ENCODE data around the gene CDH9.

- TF ChIP-seq POLR2A (IDR thresholded peaks at IDR 0.05): no peak
- TF ChIP-seq, protein P1, sequence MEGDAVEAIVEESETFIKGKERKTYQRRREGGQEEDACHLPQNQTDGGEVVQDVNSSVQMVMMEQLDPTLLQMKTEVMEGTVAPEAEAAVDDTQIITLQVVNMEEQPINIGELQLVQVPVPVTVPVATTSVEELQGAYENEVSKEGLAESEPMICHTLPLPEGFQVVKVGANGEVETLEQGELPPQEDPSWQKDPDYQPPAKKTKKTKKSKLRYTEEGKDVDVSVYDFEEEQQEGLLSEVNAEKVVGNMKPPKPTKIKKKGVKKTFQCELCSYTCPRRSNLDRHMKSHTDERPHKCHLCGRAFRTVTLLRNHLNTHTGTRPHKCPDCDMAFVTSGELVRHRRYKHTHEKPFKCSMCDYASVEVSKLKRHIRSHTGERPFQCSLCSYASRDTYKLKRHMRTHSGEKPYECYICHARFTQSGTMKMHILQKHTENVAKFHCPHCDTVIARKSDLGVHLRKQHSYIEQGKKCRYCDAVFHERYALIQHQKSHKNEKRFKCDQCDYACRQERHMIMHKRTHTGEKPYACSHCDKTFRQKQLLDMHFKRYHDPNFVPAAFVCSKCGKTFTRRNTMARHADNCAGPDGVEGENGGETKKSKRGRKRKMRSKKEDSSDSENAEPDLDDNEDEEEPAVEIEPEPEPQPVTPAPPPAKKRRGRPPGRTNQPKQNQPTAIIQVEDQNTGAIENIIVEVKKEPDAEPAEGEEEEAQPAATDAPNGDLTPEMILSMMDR (IDR thresholded peaks at IDR 0.05 in 4 of 5, conservative IDR thresholded peaks at IDR 0.05 in 1 of 5): no peak
These were observed 49.4 kb upstream of the CDH9 start for GRCh38 chr5:27087747-27088146.
